GM21390 (cell line): Measurements from ENCODE around the gene IAH1.

Source experiments
- ATAC-seq: cut with Tn5 transposase; IDR thresholded peaks from one replicate; pipeline ENCODE4 v1.9.1; 2021; ENCODE audit not compliant: unreplicated experiment

The IAH1 gene, protein sequence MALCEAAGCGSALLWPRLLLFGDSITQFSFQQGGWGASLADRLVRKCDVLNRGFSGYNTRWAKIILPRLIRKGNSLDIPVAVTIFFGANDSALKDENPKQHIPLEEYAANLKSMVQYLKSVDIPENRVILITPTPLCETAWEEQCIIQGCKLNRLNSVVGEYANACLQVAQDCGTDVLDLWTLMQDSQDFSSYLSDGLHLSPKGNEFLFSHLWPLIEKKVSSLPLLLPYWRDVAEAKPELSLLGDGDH

DNA sequence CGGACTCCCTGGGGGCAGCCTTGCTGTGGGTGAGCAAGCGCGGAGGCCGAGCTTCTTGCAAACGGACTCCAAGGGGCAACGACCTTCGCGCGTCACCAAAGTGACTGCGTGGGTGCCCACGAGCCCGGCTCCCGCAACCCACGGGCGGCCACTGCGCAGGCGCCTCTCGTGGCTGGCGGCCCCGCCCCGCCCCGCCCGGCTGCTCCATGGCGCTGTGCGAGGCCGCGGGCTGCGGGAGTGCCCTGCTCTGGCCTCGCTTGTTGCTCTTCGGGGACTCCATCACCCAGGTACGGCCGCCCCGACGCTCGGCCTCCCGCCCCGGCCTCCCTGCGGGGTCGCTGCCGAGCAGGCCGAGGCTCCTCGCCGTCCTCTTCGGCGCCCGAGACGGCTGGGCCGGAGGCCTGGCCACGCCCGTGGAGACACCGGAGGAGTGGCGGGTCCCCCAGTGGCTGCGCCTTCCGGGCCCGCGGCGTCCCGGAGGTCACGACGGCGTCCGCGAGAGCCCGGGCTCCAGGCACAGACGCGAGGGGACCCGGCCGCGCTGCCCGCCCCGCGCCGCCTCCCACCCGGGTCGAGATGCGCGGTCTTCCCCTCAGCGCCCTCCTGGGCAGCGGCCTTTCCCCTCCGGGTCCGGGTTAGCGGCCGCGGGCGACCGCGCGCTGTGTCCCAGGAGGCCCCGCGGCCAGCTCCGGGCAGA, at the start of gene IAH1:
IAH1 (plus strand) TSS at position 191 of the 697 bp plus-strand sequence; CDS start at position 207, 16 bp downstream.
- peak; percentile 76 for ATAC-seq

DNA sequence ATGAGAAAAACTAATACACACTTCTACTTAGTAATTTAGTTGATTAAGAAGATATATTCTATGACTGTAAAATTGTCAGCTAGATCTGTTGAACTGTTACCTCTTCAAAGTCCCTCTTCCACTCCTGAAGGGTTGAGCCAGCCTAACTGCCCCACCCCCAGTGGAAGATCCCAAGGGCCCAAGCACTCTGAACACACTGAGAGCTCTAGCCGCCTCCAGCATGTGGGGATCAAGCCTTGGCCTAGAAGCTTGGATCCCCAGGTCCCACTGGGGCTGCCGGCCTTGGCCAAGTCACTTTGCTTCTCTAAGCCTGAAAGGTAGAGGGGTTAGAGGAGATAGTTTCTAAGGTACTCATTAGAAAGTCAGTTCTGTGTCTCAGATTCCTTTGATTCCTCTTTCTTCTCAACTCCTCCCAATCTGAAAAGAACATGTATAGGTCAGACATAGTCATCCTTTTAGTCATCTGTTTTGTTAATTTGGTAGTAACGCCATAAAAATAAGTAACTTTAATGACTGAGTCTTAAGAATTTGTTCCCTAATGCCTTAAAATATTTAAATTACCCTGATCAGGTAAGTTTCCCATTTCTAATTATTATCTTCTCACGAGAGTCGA, 45.3 kb upstream of the IAH1 start:
- no peak for ATAC-seq

DNA sequence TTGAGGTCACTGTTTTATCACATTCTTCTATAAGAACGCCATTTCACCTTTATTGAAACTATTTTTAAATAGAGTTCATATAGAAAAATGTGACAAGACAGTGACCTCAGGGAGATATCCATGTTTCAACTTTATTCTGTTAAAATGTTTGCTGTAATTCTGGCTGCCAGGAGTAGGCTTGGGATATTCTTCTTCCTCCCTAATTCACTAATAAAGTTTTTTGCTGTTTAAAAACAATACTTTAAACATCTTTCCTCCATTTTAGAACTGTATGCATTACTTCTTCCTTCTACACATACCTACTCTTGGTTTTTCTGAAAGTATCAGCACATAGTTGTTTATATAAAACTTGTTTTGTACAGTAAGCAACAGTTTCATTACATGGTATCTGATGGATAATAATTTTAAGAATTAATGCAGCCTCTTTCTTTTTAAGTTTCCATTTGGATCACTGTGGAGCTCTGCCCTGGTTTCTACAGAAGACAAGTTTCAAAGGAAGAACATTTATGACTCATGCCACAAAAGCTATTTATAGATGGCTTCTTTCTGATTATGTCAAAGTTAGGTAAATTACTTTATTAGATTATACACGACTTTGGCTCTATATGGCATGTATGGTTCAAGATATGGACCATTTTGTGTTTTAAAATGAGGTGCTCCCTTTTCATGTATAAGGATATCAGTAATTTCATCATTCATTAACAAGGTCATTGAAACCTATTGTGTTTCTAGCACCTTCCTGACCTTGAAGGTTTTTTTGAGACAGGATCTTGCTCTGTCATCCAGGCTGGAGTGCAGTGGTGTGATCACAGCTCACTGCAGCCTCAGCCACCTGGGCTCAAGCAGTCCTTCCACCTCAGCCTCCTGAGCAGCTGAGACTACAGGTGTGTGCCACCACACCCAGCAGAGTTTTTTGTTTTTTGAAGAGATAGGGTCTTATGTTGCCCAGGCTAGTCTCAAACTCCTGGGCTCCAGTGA, 43.7 kb upstream of the IAH1 start:
- ATAC-seq = no peak

- ATAC-seq = no peak
Measured at GRCh38 chr2:9434489-9434888, 39.9 kb upstream of the IAH1 start.

DNA sequence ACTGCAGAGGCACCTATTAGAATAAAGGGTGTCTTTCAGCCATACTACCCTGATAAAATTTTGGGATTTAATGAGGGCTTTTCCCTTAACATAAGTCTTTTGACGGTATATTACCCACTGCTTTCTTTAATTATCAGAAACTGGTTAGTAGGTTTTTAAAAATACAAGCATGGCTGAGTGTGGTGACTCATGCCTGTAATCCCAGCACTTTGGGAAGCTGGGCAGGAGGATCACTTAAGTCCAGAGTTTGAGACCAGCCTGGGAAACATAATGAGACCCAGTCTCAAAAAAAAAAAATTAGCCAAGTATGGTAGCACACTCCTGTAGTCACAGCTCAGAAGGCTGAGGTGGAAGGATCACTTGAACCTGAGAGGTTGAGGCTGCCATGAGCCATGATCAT, 34.8 kb upstream of the IAH1 start:
- ATAC-seq = no peak

DNA sequence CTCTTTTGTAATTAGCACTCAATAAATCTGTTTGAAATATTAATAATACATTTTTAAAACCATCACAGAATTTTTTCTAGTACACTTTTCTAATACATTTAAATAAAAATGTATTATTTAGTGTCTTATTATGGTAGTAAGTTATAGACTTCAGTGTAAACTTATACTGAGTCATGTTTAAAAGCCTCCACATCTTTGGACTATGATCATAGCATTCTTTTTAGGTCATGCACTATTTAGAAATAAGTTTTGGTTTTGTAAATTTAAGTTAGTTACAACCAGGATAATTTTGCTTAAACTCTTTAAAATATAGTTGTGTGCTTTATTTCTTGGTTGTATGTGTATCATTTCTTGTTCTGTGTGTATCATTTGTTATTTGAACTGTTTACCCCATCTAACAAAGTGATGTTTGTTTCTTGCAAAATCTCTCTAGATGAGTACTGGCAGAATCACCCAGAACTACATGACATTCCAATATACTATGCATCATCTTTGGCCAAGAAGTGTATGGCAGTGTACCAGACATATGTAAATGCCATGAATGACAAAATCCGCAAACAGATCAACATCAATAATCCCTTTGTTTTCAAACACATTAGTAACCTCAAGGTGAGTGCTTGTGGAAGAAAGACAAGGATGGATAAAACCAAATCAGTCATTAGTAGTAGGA, 34.2 kb upstream of the IAH1 start:
- ATAC-seq = no peak

DNA sequence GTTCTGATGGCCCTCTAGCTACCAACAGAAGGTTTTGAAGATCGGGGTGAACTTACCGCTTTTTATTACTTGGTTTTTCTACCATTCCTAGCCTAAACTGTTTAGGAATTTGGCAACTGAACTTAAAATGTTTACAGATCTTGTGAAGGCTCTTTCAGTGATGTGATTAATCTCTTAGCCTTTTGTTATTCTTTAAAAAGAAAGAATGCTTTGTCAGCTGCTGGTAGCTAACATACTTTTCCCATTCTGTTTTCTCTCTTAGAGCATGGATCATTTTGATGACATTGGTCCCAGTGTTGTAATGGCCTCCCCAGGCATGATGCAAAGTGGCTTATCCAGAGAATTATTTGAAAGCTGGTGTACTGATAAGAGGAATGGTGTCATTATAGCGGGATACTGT, 32.8 kb upstream of the IAH1 start:
- no peak for ATAC-seq

DNA sequence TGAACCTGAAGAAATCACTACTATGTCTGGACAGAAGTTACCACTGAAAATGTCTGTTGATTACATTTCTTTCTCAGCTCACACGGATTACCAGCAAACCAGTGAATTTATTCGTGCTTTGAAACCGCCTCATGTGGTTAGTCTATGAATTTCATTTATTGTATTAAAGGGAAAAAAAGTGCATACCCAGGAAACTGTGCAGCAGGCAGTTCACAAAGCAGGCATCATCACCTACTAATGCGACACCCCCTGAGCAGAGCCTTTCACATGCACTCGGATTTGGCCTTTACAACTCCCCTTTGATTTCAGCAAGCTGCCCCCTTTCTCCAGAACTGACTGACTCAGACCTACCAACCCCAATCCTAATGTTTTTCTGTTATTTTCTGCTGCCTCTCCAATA, 30.8 kb upstream of the IAH1 start:
- no peak for ATAC-seq

DNA sequence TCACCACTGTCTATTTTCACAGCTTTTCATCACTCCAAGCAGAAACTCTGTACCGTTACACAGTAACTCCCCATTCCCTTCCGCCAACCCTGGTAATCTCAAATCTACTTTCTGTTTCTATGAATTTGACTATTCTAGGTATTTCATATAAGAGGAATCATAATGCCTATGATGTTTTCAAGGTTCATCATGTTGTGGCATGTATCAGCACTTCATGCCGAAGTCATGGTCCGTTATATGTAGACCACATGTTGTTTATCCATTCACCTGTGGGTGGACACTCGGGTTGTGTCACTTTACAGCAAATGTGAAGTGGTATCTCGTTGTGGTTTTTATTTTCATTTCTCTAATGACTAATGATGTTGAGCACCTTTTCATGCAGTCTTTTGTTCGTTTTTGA, 29.3 kb upstream of the IAH1 start:
- ATAC-seq = no peak

- no peak for ATAC-seq
Measured at GRCh38 chr2:9451231-9451630, 23.1 kb upstream of the IAH1 start.

DNA sequence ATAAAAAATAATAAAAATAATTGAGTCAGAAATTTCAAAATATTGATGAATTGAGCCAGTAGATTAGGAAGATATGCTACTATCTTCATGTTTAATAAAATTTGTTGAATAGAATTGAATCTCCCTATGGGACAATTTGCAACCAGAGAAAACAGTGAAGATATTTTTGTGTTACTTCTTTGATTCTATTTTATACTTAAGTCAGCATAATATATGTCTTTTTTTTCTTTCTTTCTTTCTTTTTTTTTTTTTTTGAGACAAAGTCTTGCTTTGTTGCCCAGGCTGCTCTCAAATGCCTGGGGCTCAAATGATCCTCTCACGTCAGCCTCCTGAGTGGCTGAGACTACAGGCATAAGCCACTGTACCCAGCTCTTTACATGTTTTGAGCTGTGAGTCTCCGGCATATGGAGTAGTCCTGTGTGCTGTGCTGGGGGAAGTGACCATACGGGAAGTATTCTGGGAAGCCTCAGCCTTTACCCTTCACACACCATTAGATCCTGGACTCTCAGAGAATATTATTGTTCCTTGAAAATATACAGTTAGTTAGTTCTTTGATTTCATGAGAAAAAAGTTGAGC, 13.8 kb upstream of the IAH1 start:
- no peak for ATAC-seq

DNA sequence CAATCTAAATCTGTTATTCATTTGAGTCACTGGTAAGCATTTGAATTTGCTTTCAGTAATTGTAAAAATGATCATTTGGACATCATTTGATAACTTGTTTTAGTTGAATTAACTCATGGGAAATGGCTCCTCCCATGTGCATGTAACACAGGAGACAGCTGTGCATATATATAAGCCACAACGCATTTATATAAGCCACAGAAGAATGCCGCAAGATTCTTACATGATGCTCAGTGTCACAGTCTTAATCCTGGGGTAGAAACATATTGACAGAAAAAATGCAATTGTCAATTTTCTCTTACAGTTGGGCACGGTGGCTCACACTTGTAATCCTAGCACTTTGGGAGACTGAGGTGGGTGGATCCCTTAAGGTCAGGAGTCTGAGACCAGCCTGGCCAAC, 13.3 kb upstream of the IAH1 start:
- ATAC-seq = no peak

- no peak for ATAC-seq
Measured at GRCh38 chr2:9462313-9462712, 12.0 kb upstream of the IAH1 start.

- no peak for ATAC-seq
Measured at GRCh38 chr2:9462886-9463697, 11.3 kb upstream of the IAH1 start.

GRCh38 chr2:9463698-9464034, 10.7 kb upstream of the IAH1 start:
- ATAC-seq = no peak

GRCh38 chr2:9465170-9465569, 9.2 kb upstream of the IAH1 start:
- no peak for ATAC-seq

- ATAC-seq = no peak
Measured at GRCh38 chr2:9466147-9466683, 8.1 kb upstream of the IAH1 start.

DNA sequence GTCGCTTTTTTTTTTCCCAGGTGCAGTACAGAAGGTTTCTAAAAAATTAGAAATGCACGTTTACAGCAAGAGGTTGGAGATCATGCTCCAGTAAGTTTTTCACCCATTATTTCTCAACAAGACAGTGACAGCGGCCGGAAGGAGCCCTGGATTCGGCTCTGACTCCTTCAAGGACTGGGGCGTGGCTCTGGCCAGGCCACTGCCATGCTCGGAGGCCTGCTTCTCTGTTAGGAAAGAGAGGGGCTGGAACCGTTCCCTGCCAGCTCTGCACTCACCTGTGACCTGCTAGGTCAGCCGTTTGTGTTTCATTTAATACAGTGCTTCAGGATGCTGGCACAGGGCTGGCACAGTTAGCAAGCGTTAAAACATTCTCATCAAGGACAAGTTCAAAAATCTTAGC, 6.7 kb upstream of the IAH1 start:
- ATAC-seq = no peak

GRCh38 chr2:9471206-9471605, 3.1 kb upstream of the IAH1 start:
- ATAC-seq = no peak
